Measurements from ENCODE around the gene MYLIP.
"Not testable (repeated sequence)": the region's sequence is repeated elsewhere in the genome, so short reads cannot be mapped to it uniquely, and the experiment has no call there.

MYLIP gene

DNA sequence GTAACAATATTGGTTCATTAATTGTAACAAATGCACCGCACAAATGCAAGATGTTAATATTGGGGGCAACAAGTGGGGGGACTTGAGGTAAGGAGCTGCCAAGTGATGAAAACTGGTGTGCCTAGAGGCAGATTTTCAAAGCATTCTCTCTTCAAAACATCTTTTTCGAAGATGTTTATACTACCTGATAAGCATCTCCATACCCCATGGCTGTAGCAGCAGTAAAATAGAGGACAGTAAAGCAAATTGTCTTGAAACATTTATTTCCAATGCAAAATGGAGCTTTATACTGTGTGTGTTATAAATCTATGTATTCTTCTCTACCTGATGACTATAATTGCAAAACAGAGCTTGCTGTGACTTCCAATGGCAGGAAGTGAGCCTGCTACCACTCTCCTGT, 42.5 kb downstream of the MYLIP start:
- Histone ChIP-seq H3K4me1 (ENCODE audit: low read length) (0 out of 2 replicates have a peak, but pooled peaks cover 6% of the 10 kb centered on the region), H3K4me2 (ENCODE audit: low read depth, low read length) (no peak overlapping the region), H3K4me3 (ENCODE audit: low read length) (no peak overlapping the region), H3K27me3 (replicated peaks; ENCODE audit: insufficient read depth, low read length) (no peaks in the 10 kb centered on the region), H3K9ac (ENCODE audit: low read length) (no peak overlapping the region), H3K36me3 (replicated peaks; ENCODE audit: insufficient read depth, low read length) (no peaks in the 10 kb centered on the region), H3K27ac (ENCODE audit: low read length) (no peak overlapping the region), H3K9me2 (replicated peaks; ENCODE audit: insufficient read depth, low read length) (no peaks in the 10 kb centered on the region), H3K9me3 (replicated peaks; ENCODE audit: insufficient read depth, low read length) (no peaks in the 10 kb centered on the region), H3F3A (ENCODE audit: insufficient read depth, low read length) (no peaks in the 10 kb centered on the region), H4K20me1 (ENCODE audit: insufficient read depth, low read length) (no peaks in the 10 kb centered on the region), H3K79me2 (ENCODE audit: low read length) (no peaks in the 10 kb centered on the region), H2AFZ (ENCODE audit: low read length) (no peak overlapping the region)
- no peak for DNase-seq
- TF ChIP-seq, protein P1, sequence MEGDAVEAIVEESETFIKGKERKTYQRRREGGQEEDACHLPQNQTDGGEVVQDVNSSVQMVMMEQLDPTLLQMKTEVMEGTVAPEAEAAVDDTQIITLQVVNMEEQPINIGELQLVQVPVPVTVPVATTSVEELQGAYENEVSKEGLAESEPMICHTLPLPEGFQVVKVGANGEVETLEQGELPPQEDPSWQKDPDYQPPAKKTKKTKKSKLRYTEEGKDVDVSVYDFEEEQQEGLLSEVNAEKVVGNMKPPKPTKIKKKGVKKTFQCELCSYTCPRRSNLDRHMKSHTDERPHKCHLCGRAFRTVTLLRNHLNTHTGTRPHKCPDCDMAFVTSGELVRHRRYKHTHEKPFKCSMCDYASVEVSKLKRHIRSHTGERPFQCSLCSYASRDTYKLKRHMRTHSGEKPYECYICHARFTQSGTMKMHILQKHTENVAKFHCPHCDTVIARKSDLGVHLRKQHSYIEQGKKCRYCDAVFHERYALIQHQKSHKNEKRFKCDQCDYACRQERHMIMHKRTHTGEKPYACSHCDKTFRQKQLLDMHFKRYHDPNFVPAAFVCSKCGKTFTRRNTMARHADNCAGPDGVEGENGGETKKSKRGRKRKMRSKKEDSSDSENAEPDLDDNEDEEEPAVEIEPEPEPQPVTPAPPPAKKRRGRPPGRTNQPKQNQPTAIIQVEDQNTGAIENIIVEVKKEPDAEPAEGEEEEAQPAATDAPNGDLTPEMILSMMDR (IDR thresholded peaks at IDR 0.05; ENCODE audit: low read length): no peak
- TF ChIP-seq EZH2 (optimal IDR thresholded peaks at IDR 0.05; ENCODE audit: low read depth, low read length) (no peak), EZH2phosphoT487 (IDR thresholded peaks at IDR 0.05; ENCODE audit: low read length) (no peak)

DNA sequence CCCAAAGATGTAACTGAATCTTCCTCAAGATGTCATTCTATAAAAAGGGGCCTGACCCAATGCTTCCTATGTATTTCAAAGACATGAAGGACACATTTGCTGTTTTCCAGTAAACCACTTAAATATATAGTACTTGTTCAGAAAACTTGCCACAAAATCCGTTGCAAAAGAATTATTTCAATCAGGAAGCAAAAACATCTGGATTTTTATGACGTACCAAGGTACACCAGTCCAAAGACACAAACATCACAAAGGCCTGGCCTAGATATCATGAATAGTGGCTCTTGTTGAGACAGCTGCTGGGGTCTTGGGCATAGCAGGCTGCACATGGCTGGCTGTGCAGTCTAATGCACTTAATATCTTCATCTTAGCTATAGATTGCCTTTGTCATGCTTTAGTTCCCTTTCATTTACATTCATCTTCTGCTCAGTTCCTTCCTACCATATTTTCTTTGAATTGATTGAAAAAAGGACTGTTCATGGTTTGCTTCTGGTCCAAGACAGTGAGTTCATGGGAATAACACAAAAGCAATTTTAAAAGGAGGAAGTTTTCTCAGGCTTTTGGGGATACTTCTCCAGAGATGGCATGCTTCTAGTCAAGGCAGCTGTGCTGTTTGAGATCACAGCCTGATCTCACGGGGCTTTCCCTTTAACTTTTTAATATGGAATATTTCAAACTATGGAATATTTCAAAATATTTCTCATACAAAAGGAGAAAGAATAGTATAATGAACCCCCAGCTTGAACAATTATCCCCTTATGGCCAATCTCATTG, 44.5 kb downstream of the MYLIP start:
- H3K79me2 ChIP-seq (ENCODE audit: low read length): no peaks in the 10 kb centered on the region
- TF ChIP-seq, protein P1 (IDR thresholded peaks at IDR 0.05; ENCODE audit: low read length): no peak
- TF ChIP-seq EZH2 (optimal IDR thresholded peaks at IDR 0.05; ENCODE audit: low read depth, low read length) (no peak), EZH2phosphoT487 (IDR thresholded peaks at IDR 0.05; ENCODE audit: low read length) (no peak)

DNA sequence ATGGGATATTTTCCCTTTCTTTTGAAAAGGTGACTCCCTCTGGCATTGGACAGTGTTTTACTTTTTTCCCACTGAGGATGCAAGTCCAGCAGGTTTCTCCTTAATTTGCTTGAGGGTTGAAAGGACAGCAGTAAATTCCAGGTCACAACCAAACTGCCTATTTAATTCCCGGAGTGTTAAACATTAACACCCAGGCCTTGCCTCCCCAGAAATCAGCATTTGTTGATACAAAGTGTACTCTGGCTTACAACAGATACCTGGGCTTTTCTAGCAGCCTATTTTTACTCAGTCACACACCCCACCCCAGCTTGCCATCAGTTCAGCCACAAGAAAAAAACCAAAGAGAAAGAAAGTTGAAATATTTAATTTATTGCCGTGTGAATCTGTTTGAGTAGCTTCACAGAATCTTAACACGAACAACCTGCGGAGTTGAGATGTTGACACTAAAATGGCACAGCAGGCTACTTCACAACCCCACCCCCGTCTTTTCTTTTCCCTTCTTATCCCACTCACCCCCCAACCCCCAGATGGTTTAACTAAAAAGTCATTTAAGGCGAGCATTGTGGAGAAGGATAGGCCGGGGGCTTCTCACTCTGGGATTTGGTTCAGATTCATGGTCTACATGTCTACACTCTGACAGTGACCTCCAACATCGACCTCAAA, 45.7 kb downstream of the MYLIP start:
- H3K36me3 ChIP-seq (replicated peaks; ENCODE audit: insufficient read depth, low read length): no peaks in the 10 kb centered on the region
- TF ChIP-seq EZH2 (optimal IDR thresholded peaks at IDR 0.05; ENCODE audit: low read depth, low read length) (no peak), EZH2phosphoT487 (IDR thresholded peaks at IDR 0.05; ENCODE audit: low read length) (no peak)
- TF ChIP-seq, protein P1 (IDR thresholded peaks at IDR 0.05; ENCODE audit: low read length): no peak
- H4K20me1 ChIP-seq (ENCODE audit: insufficient read depth, low read length): no peaks in the 10 kb centered on the region
- no peaks in the 10 kb centered on the region for H3K9me3 ChIP-seq (replicated peaks; ENCODE audit: insufficient read depth, low read length)
- H3K4me1 ChIP-seq (ENCODE audit: low read length): no peaks in the 10 kb centered on the region
- H3K27ac ChIP-seq (ENCODE audit: low read length): no peak overlapping the region
- DNase-seq: no peak
- H3K9me2 ChIP-seq (replicated peaks; ENCODE audit: insufficient read depth, low read length): no peaks in the 10 kb centered on the region
- no peak overlapping the region for H3K4me3 ChIP-seq (ENCODE audit: low read length)
- no peaks in the 10 kb centered on the region for H3F3A ChIP-seq (ENCODE audit: insufficient read depth, low read length)
- H2AFZ ChIP-seq (ENCODE audit: low read length): no peak overlapping the region
- no peak overlapping the region for H3K4me2 ChIP-seq (ENCODE audit: low read depth, low read length)
- no peak overlapping the region for H3K9ac ChIP-seq (ENCODE audit: low read length)
- no peaks in the 10 kb centered on the region for H3K79me2 ChIP-seq (ENCODE audit: low read length)
- H3K27me3 ChIP-seq (replicated peaks; ENCODE audit: insufficient read depth, low read length): no peaks in the 10 kb centered on the region

More for the DNA sequence above, 44.5 kb downstream of the MYLIP start:
- Histone ChIP-seq H3K4me2 (ENCODE audit: low read depth, low read length) (no peak overlapping the region), H3K27me3 (replicated peaks; ENCODE audit: insufficient read depth, low read length) (no peaks in the 10 kb centered on the region), H2AFZ (ENCODE audit: low read length) (no peak overlapping the region), H3K9me2 (replicated peaks; ENCODE audit: insufficient read depth, low read length) (no peaks in the 10 kb centered on the region), H3K36me3 (replicated peaks; ENCODE audit: insufficient read depth, low read length) (no peaks in the 10 kb centered on the region), H3K4me1 (ENCODE audit: low read length) (0 out of 2 replicates have a peak, but pooled peaks cover under 1% of the 10 kb centered on the region), H4K20me1 (ENCODE audit: insufficient read depth, low read length) (no peaks in the 10 kb centered on the region), H3K9me3 (replicated peaks; ENCODE audit: insufficient read depth, low read length) (no peaks in the 10 kb centered on the region), H3K27ac (ENCODE audit: low read length) (no peak overlapping the region), H3K9ac (ENCODE audit: low read length) (no peak overlapping the region), H3K4me3 (ENCODE audit: low read length) (no peak overlapping the region), H3F3A (ENCODE audit: insufficient read depth, low read length) (no peaks in the 10 kb centered on the region)
- DNase-seq: no peak

DNA sequence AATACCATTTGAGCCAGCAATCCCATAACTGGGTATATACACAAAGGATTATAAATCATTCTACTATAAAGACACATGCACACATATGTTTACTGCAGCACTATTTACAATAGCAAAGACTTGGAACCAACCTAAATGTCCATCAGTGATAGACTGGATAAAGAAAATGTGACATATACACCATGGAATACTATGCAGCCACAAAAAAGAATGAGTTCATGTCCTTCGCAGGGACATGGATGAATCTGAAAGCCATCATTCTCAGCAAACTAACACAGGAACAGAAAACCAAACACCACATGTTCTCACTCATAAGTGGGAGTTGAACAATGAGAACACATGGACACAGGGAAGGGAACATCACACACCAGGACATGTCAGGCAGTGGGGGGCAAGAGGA, 47.7 kb downstream of the MYLIP start:
- H2AFZ ChIP-seq (ENCODE audit: low read length); H3K4me3 ChIP-seq (ENCODE audit: low read length); H3K9ac ChIP-seq (ENCODE audit: low read length); H3K9me2 ChIP-seq (replicated peaks; ENCODE audit: insufficient read depth, low read length); H3K27ac ChIP-seq (ENCODE audit: low read length); H3K4me1 ChIP-seq (ENCODE audit: low read length); H3K9me3 ChIP-seq (replicated peaks; ENCODE audit: insufficient read depth, low read length); H3K36me3 ChIP-seq (replicated peaks; ENCODE audit: insufficient read depth, low read length); H3F3A ChIP-seq (ENCODE audit: insufficient read depth, low read length); H3K4me2 ChIP-seq (ENCODE audit: low read depth, low read length); H3K79me2 ChIP-seq (ENCODE audit: low read length); H3K27me3 ChIP-seq (replicated peaks; ENCODE audit: insufficient read depth, low read length); DNase-seq; H4K20me1 ChIP-seq (ENCODE audit: insufficient read depth, low read length): not testable (repeated sequence)

All from MM.1S (cell line).